Vagina (tissue), 2 donors: ENCODE data around the gene NOTCH4. TPM values are rescaled to one million over a fixed set of nuclear protein-coding genes. Genes with fewer than 3 reads are reported as not detected.
"Not testable (repeated sequence)": the region's sequence is repeated elsewhere in the genome, so short reads cannot be mapped to it uniquely, and the experiment has no call there.

Experiments used
- DNase-seq, 2 donors: peaks; one replicate each; pipeline ENCODE4 v3.0.0-alpha.2; 2017; ENCODE audit errors: extremely low spot score in 2 of 2
- H3K27ac ChIP-seq: fragments of 200-600 bp; sonication (generic); one replicate; pipeline ENCODE4 v1.5.1; 2019
- H3K27me3 ChIP-seq: fragments of 200-600 bp; sonication (generic); one replicate; pipeline ENCODE4 v1.5.1; 2019
- H3K36me3 ChIP-seq, 2 donors: fragments of 200-600 bp; sonication (generic); one replicate each; pipeline ENCODE4 v1.5.1; 2017 to 2019
- H3K4me1 ChIP-seq: fragments of 200-600 bp; sonication (generic); one replicate; pipeline ENCODE4 v1.5.1; 2019
- H3K4me3 ChIP-seq, 2 donors: fragments of 200-600 bp; sonication (generic); 1 replicate in 1 of 2; 2 replicates in 1 of 2; pipeline ENCODE4 v1.5.1; 2016 to 2019
- H3K9me3 ChIP-seq: fragments of 200-600 bp; sonication (generic); one replicate; pipeline ENCODE4 v1.5.1; 2019
- POLR2A ChIP-seq, 2 donors: fragments of 450-650 bp; IDR thresholded peaks; one replicate each; pipeline ENCODE4 v1.6.1; 2017; ENCODE audit warnings: antibody characterized with exemption in 2 of 2, mild to moderate bottlenecking in 2 of 2, moderate library complexity in 2 of 2
- POLR2AphosphoS5 ChIP-seq, 2 donors: sonication (generic); formaldehyde crosslinking; IDR thresholded peaks; one replicate each; pipeline ENCODE4 v1.9.0; 2017; ENCODE audit warnings: antibody characterized with exemption in 2 of 2, mild to moderate bottlenecking in 2 of 2, low read depth in 1 of 2; ENCODE audit not compliant: insufficient read depth in 1 of 2
- intact Hi-C: fragments of 100-400 bp; cut with DNase I; formaldehyde crosslinking; loops from one replicate; pipeline ENCODE4 v1.15.1; 2023
- total RNA-seq: library from RNA; depleted of rRNA; stranded (reverse); fragments of >200 nt; gene quantifications from one replicate; pipeline ENCODE4 v1.2.3, GENCODE V29; 2016
- TF ChIP-seq, protein P1 (sequence below), 3 experiments: fragments of 450-650 bp in 2 of 3; fragments of 200-600 bp in 1 of 3; sonication (generic) in 1 of 3; IDR thresholded peaks; one replicate each; pipeline ENCODE4 v1.5.1; 2017 to 2019; ENCODE audit warnings: antibody characterized with exemption in 3 of 3, mild to moderate bottlenecking in 2 of 3, moderate library complexity in 2 of 3

Gene NOTCH4
- total RNA-seq, 1 donor from 2014 or later, result 18.2 TPM

DNA sequence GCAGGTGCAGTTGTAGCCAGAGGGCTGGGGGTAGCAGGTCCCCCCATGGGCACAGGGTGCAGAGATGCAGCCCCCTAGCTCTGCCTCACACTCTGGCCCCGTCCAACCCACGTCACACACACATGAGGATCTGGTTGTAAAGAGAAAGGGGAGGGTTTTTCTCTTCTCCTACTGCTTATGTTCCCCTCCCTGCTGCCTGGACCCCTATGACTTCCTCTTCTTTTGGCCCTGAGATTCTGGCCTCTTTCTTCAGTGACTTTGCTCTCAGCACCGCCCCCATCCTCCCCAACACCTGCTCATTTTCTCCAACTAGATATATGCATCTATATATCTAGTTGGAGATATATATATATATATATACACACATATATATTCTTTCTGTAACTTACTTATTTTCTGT, 9.7 kb downstream of the NOTCH4 start:
- intact Hi-C loops, result no loop called here
- no peak for DNase-seq
- TF ChIP-seq POLR2AphosphoS5 (IDR thresholded peaks at IDR 0.05; ENCODE audit: insufficient read depth in 1 of 2, low read depth in 1 of 2) (no peak), POLR2A (IDR thresholded peaks at IDR 0.05) (no peak)
- TF ChIP-seq, protein P1, sequence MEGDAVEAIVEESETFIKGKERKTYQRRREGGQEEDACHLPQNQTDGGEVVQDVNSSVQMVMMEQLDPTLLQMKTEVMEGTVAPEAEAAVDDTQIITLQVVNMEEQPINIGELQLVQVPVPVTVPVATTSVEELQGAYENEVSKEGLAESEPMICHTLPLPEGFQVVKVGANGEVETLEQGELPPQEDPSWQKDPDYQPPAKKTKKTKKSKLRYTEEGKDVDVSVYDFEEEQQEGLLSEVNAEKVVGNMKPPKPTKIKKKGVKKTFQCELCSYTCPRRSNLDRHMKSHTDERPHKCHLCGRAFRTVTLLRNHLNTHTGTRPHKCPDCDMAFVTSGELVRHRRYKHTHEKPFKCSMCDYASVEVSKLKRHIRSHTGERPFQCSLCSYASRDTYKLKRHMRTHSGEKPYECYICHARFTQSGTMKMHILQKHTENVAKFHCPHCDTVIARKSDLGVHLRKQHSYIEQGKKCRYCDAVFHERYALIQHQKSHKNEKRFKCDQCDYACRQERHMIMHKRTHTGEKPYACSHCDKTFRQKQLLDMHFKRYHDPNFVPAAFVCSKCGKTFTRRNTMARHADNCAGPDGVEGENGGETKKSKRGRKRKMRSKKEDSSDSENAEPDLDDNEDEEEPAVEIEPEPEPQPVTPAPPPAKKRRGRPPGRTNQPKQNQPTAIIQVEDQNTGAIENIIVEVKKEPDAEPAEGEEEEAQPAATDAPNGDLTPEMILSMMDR (IDR thresholded peaks at IDR 0.05), result no peak

DNA sequence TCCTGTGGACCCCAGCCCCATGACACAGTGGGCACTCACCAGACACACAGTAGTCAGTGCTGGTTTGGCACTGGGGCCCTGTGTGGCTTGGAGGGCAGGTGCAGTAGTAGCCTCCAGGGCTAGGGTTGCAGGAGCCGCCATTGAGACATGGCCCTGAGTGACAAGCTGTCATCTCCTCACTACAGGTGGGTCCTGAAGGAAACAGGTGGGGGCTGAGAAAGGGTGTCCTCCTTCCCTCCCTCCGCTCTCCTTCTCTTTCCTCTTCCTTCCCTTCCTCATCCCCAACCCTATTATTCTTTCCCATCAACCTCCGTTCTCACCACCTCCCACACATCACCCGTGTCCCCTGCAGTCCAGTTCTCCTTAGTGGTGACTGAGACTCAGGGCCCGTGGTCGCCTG, 10.2 kb downstream of the NOTCH4 start:
- Histone ChIP-seq H3K27ac (no peak overlapping the region), H3K27me3 (no peaks in the 10 kb centered on the region), H3K4me1 (no peaks in the 10 kb centered on the region), H3K9me3 (no peaks in the 10 kb centered on the region), H3K4me3 (no peak overlapping the region), H3K36me3 (no peaks in the 10 kb centered on the region)
- intact Hi-C loops, result no loop called here
- DNase-seq, result no peak
- TF ChIP-seq POLR2A (IDR thresholded peaks at IDR 0.05), result no peak
- TF ChIP-seq POLR2AphosphoS5 (IDR thresholded peaks at IDR 0.05; ENCODE audit: insufficient read depth in 1 of 2, low read depth in 1 of 2), result no peak
- TF ChIP-seq, protein P1 (IDR thresholded peaks at IDR 0.05), result no peak

More for the DNA sequence above, 9.7 kb downstream of the NOTCH4 start:
- Histone ChIP-seq H3K36me3 (no peaks in the 10 kb centered on the region), H3K27ac (no peak overlapping the region), H3K27me3 (no peaks in the 10 kb centered on the region), H3K4me1 (no peaks in the 10 kb centered on the region), H3K9me3 (no peaks in the 10 kb centered on the region), H3K4me3 (no peak overlapping the region)

DNA sequence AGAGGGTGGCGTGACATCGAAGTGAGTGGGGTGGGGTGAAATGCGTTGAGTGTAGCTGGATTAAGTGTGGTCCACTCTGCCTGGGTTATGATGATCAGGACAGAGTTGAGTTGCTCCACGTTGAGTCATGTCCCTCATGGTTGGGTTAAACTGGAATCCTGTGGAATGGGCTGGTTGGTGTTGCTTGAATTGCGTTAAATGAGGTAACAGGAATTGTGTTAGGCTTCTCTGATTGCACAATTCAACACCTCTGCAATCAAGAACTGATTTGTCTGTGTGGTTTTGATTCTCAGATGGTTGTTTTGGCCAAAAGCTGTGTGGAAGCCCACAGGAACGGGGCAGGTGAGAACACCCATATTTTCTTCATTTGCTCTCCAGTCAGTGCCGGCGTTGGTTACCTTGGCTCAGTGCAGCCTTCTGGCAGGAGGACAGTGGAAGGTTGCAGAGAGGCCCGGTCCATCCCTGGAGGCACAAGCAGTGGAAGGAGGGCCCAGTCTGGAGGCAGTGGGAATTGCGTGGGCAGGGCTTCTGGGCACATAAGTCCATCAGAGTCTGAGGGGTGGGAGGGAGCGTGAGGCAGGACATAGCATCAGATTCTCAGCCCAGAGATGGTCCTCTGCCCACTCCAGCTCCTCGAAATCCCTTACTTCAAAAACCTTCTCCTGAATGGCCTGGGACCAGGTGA, 11.6 kb downstream of the NOTCH4 start:
- no peak overlapping the region for H3K27ac ChIP-seq
- no peak for DNase-seq
- H3K36me3 ChIP-seq, result no peaks in the 10 kb centered on the region
- intact Hi-C loops, result no loop called here
- H3K27me3 ChIP-seq, result no peaks in the 10 kb centered on the region
- H3K9me3 ChIP-seq, result no peaks in the 10 kb centered on the region
- no peak overlapping the region for H3K4me3 ChIP-seq
- TF ChIP-seq POLR2A (IDR thresholded peaks at IDR 0.05) (no peak), POLR2AphosphoS5 (IDR thresholded peaks at IDR 0.05; ENCODE audit: insufficient read depth in 1 of 2, low read depth in 1 of 2) (no peak)
- TF ChIP-seq, protein P1 (IDR thresholded peaks at IDR 0.05), result no peak
- H3K4me1 ChIP-seq, result no peaks in the 10 kb centered on the region

DNA sequence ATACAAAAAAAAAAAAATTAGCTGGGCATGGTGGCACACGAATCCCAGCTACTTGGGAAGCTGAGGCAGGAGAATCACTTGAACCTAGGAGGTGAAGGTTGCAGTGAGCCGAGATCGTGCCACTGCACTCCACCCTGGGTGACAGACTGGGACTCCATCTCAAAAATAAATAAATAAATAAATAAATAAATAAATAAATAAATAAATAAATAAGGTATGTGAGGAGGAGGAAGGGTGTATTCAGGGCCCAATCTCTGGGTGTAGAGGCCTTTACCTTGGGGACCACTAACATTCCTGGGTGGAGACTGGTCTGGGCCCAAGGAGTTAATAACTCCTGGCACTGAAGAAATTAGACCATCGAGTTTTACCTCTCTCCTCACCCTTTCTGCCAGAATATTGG, 12.4 kb downstream of the NOTCH4 start:
- H3K27me3 ChIP-seq, intact Hi-C loops, DNase-seq, H3K4me3 ChIP-seq, H3K4me1 ChIP-seq, H3K27ac ChIP-seq, H3K9me3 ChIP-seq, H3K36me3 ChIP-seq: not testable (repeated sequence)

DNA sequence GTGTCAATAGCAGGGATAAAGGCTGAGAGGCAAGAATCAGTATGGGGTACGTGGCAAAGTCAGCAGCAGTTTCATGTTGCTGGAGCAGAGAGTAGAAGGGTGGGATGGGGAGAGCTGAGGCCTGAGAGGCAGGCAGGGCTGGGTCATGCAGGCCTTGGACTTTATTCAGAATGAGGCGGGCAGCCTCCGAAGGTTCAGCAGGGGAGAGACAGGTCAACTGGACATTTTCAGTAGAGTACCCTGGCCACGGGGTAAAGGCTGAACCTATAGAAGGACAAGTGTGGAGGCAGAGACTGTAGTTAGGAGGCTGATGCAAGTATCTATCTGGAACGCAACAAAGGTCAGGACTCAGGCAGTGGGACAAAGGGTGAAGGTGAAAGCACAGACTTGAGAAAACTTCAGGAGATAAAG, 13.7 kb downstream of the NOTCH4 start:
- H3K36me3 ChIP-seq, result no peaks in the 10 kb centered on the region
- no peaks in the 10 kb centered on the region for H3K9me3 ChIP-seq
- no peaks in the 10 kb centered on the region for H3K4me1 ChIP-seq
- H3K4me3 ChIP-seq, result no peak overlapping the region
- intact Hi-C loops, result no loop called here
- H3K27ac ChIP-seq, result no peak overlapping the region
- TF ChIP-seq POLR2AphosphoS5 (IDR thresholded peaks at IDR 0.05; ENCODE audit: insufficient read depth in 1 of 2, low read depth in 1 of 2) (no peak), POLR2A (IDR thresholded peaks at IDR 0.05) (no peak)
- TF ChIP-seq, protein P1 (IDR thresholded peaks at IDR 0.05), result no peak
- DNase-seq, result no peak
- H3K27me3 ChIP-seq, result no peaks in the 10 kb centered on the region
